GM21390 (cell line): Measurements from ENCODE around the gene BAIAP2.
"Not testable (repeated sequence)": the region's sequence is repeated elsewhere in the genome, so short reads cannot be mapped to it uniquely, and the experiment has no call there.

Experiments
- ATAC-seq: cut with Tn5 transposase; IDR thresholded peaks from one replicate; pipeline ENCODE4 v1.9.1; 2021; ENCODE audit not compliant: unreplicated experiment

Gene BAIAP2

DNA sequence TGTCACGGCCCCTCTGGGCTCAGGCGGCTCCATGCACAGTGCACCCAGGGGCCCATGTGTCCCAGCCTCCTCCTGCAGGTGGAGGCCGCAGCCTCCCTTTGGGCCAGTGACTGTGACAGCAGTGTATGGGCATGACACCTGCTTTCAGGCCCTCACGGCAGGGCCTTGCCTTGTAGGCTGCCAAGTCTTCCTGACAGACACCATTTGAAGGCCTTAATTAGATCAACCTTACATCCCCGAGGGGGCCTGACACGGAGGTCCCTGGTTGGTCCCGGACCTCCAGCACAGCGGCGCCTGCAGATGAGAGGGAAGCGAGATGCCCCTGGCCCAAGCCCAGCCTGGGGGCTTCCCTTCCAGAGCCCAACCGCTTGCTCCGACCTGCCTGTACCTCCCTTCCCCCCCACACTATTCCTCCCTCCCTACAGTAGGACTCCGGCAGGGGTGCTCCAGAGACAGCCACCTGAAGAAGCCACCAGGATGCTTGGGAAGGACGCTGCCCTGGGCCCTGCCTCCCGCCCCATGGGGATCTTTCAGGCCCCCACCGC lies 31.9 kb downstream of the BAIAP2 start:
- no peak for ATAC-seq

DNA sequence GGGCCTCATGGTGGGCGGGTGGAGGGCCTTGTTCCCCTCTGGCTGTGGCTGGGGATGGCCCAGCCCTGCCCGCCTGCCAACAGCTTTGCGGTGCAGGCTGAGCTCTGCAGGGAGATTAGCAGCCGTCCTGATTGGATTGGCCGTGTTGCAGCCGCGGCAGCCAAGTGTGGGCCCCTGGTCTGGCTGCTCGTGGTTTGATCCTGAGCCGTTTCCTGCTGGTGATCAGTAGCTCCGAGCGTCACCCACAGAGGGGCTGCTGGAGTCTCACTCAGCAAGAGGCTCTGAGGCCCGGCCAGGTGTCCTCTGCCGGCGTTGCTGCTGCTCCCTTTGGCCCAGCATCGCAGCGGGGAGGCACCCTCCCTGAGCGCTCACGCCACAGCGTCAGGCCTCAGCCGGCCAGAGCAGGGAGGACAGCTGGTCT lies 32.5 kb downstream of the BAIAP2 start:
- ATAC-seq, result no peak

DNA sequence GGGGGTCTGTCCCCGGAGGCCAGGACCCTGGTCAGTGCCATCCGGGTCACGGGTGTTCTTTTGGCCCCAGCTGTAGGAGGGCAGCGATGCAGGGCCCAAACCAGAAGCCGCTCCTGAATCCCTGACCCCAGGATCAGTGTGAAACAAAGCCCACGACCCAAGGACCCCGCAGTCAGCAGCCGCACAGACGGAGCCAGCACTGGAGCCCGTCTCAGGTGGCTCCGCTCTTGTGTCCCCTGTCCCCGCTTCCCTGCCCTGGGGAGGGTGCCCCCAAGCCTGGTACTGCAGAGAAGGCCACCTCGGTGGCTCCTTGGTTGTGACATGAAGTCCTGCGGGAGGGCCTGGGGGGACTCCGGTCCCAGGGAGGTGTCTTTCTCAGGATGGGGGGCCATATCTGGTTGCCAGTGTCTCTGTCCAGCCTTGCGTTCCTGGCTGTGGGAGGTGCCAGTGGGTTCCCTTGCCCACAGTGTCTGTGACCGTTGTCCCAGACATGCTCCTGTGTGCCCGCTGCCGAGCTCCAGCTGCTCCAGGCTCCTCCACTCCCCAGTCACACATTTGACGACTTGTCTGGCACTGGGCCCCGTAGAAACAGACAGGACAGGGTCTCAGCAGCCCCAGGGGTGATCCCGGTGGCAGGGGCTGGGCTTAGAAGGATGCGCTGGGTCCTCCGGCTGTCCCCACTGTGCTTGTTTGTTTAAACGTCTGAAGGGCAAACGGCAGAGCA lies 33.6 kb downstream of the BAIAP2 start:
- ATAC-seq, result no peak

DNA sequence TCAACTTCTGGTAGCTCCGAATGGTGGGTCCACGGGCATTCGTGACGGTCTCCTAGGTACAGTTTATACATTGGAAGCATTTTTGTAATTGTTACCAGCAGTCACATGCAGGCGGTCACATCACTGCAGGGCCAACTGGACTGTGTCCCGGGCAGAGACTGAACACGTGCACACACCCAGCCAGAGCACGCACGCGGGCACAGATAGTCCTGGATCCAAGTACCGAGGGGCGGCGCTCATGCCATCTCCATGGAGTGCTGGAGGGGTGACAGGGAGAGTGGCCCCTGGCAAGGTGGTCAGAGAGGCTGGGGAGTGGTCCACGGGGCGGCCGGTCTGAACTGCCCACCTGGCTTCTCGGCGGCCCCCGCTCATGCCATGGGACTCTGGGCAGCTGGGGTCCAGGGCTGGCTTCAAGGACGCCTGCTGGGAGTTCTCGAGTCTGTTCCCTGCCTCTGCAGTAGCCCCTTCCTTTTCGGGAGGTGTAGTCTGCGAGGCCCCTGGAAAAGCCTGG lies 34.2 kb downstream of the BAIAP2 start:
- ATAC-seq, result no peak

DNA sequence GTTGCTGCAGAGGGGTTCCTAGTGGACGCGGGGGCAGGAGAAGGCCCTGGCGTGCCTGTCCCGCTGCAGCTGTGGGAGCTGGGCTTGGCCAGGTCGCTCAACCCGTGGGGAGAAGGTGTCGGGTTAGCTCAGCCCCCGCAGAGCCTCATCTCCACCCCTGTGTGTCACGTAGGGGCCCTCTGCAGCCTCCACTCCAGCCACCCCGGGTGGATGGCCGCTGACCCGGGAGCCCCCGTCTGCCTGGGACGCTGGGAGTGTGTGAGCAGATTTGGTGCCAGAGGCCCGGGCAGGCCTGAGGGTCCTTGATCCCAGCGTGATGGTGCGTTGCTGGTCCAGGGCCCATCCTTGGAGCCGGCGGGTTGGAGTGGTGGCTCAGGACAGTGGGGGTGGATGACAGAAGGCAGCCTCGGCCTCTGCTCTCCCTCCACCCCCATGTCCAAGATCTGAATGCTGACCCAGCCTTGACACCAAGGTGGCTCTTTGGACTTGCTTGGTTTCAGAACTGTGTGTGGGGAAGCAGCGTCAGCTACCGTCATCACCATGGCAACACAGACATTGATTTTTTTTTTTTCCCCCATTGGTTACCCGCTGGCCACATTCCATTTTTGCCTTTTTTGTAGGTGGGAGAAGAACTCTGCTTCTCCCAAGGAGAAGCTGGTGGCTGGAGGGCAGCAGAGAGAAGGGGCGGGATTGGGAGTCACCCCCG lies 35.7 kb downstream of the BAIAP2 start:
- no peak for ATAC-seq

DNA sequence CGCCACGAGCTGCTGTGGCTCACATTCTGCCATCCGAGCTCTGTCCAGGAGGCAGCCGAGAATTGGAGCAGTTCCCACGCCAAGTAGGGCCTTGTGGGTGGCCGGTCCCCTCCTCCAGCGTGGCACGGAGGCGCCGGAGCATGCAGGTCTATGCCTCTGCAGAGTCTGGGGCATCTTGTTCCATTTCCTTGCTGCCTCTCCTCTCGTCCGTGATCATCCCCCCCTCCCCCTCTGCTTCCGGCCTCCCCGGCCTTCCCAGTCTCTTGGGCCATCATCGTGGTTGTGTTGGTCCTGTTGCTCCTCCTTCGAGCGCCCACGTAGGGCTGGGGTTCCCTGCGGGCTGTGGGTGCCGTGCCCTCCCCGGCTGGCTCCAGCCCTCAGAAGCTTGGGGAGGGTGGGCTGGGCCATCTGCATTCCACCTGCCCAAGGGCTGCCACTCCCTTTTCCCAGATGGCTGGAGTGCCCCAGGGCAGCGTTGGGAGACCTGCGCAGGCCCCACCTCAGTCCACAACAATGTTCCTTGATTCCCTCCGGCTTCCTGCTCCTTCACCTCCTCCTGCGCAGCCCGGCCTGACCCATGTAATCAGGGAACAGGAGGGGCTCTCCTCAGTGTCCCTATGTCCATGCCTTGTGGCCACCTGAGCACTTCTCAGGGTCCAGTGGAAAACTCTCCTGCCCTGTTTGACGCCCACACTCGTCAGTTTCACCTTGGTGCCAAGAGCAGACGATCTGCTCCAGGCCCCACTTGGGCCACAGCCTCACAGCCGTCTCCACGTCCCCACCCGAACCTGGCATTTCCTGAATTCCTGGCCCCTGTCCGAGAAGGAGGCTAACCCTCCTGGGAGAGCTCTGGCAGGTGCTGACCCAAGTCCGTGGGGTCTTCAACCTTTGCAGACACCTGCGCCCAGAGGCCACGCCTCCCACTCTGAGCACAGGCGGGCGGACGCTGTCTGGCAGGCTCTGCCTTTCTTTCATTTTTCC lies 37.1 kb downstream of the BAIAP2 start:
- ATAC-seq, result no peak

DNA sequence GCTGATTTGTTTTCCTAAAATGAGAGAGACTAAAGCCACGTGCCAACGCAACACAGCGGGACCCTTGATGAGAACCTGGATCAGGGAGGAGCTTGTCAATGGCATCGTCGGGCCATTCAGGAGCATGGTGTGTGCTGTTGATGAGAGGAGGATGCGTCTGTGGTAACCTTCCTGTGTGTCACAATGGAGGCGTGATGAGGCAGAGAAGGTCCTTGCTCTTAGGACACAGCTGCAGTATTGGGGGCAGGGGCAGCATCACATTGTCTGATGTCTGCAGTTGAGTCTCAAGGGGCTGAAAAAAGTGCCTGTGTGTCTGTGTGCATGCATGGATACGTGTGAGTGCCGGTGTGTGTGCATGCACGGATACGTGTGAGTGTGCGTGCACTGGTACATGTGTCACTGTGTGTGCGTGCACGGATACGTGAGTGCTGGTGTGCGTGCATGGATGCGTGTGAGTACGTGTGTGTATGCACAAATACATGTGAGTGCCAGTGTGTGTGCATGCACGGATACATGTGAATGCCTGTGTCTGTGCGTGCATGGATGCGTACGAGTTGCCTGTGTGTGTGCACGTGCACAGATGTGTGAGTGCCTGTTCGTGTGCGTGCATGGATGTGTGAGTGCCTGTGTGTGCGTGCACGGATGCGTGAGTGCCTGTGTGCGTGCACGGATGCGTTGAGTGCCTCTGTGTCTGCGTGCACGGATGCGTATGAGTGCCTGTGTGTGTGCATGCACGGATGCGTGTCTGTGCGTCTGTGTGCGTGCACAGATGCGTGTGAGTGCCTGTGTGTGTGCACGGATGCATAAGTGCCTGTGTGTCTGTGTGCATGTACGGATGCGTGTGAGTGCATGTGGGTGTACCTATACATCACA lies 39.3 kb downstream of the BAIAP2 start:
- ATAC-seq, result no peak

DNA sequence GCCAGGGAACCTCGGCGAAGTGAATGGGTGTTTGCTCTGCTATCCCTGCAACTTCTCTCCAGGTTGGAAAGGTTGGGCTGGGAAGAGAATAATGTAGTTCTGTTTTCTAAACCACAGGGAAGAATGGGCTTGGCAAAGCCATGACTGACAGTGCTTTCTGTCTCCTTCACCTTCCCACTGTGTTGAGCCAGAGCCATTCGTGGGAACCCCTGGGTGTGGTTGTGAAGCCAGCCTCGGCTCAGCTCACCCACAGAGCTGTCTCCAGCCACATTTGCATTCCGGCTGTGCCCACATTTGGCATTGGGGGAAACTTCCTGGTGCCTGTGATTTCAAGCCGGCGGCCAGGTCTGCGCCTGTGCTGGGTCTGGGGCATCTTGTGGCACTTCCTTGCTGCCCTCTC lies 39.9 kb downstream of the BAIAP2 start:
- ATAC-seq, result no peak

DNA sequence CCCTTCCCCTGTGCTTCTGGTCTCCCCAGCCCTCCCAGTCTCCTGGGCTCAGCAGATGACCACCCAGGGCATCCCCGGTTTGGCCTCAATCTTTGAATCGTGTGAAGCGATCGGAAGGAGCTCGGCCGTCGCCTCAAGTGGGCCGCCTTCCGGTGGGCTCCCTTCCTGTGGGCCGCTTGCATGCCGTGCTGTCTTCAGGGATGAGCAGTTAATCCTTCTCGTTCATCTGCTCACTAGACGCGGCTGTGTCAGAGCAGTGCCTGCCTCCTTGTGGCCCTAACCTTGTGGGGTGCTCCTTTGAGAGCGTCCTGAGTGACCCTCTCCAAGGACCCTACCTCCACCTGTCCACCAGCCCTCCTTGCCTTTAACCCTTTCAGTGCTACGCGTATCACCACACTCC lies 40.4 kb downstream of the BAIAP2 start:
- ATAC-seq, result no peak

DNA sequence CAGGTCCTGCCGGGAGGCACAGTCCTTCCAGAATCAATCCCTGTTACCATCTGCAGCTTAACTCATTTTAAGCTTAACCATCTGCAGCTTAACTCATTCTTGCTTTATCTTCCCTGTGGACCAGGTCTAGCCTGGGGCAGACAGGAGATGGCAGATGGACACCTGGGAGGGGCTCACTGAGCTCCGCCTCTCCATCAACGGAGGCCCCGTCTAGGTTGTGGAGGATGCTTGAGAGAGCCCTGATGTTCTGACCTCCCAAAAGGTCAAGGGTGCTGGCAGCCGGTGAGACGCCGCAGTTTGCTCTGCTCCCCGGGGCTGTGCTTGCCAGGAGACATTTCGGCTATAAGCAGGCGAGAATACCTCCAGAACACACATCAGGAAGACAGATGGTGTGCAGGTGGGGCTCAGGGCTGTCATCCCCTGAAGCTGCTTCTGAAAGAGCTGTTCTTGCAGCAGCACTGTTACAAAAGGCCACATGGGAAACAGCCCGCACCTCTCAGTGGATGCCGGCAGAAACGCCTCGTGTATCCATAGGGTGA lies 41.3 kb downstream of the BAIAP2 start:
- ATAC-seq, result no peak

DNA sequence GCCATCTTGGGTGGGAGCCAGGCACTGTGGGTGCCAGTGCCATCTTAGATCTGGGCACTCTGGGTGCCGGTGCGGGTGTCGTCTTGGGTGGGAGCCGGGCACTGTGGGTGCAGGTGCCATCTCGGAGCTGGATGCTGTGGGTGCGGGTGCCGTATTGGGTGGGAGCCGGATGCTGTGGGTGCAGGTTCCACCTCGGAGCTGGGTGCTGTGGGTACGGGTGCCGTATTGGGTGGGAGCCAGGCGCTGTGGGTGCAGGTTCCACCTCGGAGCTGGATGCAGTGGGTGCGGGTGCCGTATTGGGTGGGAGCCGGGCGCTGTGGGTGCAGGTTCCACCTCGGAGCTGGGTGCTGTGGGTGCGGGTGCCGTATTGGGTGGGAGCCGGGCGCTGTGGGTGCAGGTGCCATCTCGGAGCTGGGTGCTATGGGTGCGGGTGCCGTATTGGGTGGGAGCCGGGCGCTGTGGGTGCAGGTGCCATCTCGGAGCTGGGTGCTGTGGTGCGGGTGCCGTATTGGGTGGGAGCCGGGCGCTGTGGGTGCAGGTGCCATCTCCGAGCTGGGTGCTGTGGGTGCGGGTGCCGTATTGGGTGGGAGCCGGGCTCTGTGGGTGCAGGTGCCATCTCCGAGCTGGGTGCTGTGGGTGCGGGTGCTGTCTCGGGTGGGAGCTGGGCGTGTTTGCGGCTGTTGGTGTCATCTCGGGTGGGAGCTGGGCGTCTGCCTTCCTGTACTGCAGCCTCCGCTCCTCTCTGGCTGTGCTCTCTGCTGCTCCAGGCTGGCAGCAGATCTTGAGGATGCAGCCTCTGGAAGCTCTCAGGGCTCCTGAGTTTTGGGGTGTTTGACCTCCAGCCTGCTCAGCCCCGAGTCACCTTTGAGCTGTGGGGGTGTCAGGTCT lies 43.3 kb downstream of the BAIAP2 start:
- not testable (repeated sequence) for ATAC-seq

DNA sequence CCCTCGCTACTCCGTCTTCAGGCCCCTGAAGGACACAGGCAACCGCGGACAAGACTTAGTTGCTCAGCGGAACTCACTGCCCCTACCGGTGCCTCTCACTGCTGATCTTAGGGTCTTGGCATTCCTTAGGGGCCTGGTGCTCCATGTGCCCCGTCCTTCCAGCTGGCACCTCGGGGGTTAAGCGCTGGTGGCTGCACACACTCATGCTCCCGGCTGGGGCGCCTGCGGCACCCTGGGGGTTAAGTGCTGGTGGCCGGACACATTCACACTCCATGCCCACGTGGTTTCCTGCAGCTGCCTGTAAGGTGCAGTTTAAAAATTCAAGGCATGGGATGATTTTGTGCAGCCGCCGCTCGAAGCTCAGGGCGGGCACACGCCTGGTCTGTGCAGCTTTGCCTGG lies 45.1 kb downstream of the BAIAP2 start:
- ATAC-seq, result no peak

DNA sequence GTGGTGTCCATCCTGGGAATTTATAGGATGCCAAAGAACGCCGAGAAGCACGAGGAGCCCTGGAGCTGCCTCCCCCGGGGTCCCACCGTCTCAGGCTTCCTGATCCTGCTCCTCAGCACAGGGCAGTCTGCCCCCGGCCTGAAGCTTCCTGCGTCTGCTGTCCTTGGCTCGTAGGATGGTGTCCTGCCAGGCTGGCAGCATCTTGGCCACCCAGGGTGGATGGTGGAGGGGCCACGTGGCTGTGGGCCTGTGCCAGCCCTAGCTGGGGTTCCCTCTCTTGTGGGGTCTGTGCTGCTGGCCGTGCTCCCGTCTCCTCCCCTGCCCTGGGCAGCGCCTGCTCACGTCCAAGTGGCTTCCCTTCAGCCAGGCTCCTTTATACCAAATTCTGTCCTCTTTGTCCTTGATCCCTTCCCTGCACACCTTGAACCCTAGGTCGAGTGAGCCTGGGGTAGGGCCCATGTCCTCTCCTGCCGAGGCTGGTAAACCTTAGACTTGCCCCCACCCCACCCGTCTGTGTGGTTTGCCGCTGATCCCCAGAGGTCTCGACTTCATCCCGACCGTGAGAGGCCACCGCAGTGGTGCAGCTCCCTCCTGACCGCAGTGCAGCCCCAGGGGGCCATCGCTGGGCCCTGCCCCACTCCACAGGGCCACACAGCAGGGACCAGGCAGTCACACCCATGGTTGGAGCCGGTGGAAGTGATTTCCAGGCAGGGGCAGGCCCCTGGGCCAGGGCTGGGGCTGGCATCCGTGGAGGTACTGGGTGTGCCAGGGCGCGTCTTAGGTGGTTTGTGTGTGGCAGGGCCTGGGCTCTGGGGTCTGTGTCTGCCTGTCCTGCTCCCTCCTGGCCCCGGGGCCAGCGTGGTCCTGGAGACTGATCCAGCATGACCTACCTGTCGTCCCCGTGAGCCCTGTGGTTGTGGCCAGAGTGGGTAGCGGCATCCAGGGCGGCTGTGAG lies 46.5 kb downstream of the BAIAP2 start:
- no peak for ATAC-seq

DNA sequence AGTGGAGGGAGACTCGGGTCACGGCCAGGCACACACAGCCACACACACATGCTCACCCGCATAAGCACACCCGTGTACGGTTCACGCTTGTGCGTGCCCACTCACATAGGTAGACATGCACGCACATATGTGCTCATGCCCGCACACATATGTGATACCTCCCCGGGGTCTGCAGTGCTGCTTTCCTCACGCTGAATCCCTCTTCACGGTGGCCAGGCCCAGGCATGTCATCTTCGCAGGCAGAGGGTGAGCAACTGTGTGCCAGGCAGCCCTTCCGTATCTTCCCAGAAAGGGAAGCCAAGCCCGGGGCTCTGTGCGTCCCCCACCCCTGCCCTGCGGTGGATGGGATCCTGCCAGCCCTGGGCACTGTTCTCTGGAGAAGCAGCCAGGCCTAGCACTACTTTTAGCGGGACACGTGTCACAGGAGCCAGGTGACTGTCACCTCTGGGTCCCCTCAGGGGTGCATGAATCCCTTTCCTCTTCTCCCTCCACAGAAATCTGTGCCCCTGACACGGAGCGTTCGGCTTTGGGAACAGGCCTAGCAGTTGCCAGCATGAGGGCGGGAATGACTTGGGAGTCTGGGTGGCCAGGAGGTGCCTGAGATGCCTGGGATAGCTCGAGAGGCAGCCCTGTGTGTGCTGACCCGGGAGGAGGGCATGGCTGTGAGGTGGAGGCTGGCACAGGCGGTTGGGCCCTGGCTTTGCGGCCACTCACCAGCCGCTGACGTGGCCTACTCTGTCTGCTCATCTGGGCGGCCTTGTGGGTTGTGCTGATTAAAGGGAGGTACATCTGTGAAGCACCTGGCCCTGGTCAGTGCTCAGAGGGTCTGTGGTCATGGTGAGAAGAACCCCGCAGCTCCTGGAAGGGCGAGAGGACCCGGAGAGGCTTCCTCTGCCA lies 47.5 kb downstream of the BAIAP2 start:
- ATAC-seq, result no peak

DNA sequence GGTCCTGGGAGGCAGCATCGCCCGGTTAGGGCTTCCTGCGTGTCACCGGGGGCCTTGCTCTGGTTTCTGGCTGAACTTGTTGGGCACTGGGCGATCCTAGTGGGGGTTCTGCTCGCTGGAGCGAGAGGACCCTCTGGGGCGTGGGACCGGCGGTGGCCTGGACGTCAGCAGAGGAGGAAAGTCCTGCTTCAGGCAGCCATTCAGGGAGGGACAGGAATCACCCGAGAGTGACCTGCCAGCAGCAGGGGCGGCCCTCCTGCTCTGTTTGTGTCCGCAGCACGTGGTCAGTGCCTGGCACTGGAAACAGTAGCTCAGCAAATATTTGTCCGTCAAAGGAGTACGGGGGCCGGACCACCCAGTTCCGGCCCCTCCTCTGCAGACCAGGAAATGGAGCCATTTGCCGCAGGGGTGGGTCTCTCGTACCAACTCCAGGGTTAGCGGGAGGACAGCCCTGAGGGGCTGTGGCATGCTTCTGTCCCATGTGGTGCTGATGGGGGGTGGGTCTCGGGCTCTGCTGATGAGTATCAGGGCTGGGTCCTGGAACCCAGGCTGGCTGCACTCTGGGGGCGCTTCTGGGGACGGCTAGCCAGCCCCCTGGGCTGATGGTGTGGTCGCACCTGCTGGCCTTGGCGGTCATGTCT lies 48.3 kb downstream of the BAIAP2 start:
- ATAC-seq, result no peak
